ENCODE results near the gene GREB1.

DNA sequence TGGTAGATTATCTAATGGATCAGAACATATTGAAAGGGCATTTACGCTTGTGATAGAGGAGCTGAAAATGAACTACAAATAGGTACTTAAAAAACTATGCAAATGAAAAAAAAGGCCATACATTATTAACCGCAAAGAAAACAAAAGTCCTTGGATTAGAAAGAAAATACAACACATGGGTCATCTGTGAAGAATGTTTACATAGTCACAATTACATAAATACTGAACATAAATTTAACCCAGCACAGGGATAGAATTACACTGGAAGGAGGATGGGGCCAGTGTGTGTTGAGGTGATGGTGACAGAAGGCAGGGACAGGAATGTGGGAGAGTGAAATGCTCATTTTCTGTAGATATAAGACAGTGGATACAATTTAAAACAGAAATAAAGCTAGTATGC lies 129.6 kb downstream of the GREB1 start:
- TF ChIP-seq, protein P1, sequence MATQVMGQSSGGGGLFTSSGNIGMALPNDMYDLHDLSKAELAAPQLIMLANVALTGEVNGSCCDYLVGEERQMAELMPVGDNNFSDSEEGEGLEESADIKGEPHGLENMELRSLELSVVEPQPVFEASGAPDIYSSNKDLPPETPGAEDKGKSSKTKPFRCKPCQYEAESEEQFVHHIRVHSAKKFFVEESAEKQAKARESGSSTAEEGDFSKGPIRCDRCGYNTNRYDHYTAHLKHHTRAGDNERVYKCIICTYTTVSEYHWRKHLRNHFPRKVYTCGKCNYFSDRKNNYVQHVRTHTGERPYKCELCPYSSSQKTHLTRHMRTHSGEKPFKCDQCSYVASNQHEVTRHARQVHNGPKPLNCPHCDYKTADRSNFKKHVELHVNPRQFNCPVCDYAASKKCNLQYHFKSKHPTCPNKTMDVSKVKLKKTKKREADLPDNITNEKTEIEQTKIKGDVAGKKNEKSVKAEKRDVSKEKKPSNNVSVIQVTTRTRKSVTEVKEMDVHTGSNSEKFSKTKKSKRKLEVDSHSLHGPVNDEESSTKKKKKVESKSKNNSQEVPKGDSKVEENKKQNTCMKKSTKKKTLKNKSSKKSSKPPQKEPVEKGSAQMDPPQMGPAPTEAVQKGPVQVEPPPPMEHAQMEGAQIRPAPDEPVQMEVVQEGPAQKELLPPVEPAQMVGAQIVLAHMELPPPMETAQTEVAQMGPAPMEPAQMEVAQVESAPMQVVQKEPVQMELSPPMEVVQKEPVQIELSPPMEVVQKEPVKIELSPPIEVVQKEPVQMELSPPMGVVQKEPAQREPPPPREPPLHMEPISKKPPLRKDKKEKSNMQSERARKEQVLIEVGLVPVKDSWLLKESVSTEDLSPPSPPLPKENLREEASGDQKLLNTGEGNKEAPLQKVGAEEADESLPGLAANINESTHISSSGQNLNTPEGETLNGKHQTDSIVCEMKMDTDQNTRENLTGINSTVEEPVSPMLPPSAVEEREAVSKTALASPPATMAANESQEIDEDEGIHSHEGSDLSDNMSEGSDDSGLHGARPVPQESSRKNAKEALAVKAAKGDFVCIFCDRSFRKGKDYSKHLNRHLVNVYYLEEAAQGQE (IDR thresholded peaks at IDR 0.05; ENCODE audit: low read depth), result no peak
- TF ChIP-seq TEAD4 (IDR thresholded peaks at IDR 0.05), result no peak
- TF ChIP-seq, protein P2, sequence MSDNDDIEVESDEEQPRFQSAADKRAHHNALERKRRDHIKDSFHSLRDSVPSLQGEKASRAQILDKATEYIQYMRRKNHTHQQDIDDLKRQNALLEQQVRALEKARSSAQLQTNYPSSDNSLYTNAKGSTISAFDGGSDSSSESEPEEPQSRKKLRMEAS (IDR thresholded peaks at IDR 0.05), result no peak
- TF ChIP-seq CREB1 (IDR thresholded peaks at IDR 0.05; ENCODE audit: low read depth), result no peak
- no peak for TF ChIP-seq EP300 (IDR thresholded peaks at IDR 0.05; ENCODE audit: borderline replicate concordance)
- TF ChIP-seq TAF1 (IDR thresholded peaks at IDR 0.05; ENCODE audit: low read depth), result no peak
- no peak for TF ChIP-seq TCF12 (IDR thresholded peaks at IDR 0.05; ENCODE audit: low read depth)
